ENCODE measurements around the gene LCN9.

The LCN9 gene

DNA sequence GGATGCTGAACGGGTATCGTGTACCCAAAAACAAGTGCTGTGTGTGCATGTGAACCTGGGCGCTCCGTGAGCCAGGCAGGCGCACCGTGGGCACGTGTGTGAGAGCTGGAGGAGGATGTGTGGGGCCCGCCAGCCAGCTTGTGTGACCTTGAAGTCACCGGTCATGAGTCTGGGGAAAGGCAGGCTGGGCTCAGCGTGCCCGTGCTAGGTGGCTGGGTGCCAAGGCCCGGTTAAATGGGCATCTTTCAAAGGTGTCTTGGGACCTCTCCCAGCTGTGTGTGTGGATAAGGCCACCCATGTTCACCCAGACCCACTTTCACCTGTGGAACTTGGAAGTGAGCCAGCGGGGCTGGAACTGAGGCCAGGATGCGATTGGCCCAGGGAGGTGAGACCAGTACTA lies 42.3 kb downstream of the LCN9 start:
- Histone ChIP-seq H3K4me1 (ENCODE audit: control insufficient read depth in 2 of 2, insufficient read depth in 2 of 2, low read length in 2 of 2) (no peaks in the 10 kb centered on the region), H3K27ac (ENCODE audit: low read depth in 2 of 2, low read length in 2 of 2) (no peak overlapping the region), H3K36me3 (ENCODE audit: control insufficient read depth in 2 of 2, insufficient read depth in 2 of 2, low read length in 2 of 2) (no peaks in the 10 kb centered on the region), H3K27me3 (ENCODE audit: control insufficient read depth in 2 of 2, insufficient read depth in 2 of 2, low read length in 2 of 2) (peaks cover 6 to 8% of the 10 kb centered on the region in 2 donors), H3K9me3 (ENCODE audit: control insufficient read depth in 2 of 2, low read length in 2 of 2) (no peaks in the 10 kb centered on the region), H3K4me3 (ENCODE audit: low read length in 2 of 2) (no peak overlapping the region), H3K9ac (ENCODE audit: low read depth in 1 of 2, low read length in 2 of 2) (no peak overlapping the region)

DNA sequence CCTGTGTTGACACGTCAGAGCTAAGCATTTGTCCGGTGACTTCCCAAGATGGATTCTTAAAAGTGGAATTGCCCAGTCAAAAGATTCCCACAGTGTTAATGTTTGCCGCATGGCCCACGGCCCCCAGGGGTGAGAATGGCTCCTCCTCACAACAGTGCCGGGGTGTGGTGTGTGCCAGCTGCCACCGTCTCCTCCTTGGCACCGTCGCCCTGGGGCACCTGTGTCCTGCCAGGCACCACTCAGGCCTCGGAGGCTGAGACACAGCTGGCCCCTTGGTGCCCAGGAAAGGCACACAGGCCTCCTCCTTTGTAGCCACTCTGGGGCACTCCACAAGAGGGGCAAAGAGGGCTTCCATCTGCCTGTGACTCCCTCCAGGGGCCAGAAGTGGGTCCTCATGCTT lies 43.2 kb downstream of the LCN9 start:
- Histone ChIP-seq H3K4me1 (ENCODE audit: control insufficient read depth in 2 of 2, insufficient read depth in 2 of 2, low read length in 2 of 2) (no peaks in the 10 kb centered on the region), H3K27ac (ENCODE audit: low read depth in 2 of 2, low read length in 2 of 2) (no peak overlapping the region), H3K4me3 (ENCODE audit: low read length in 2 of 2) (no peak overlapping the region), H3K36me3 (ENCODE audit: control insufficient read depth in 2 of 2, insufficient read depth in 2 of 2, low read length in 2 of 2) (no peaks in the 10 kb centered on the region), H3K27me3 (ENCODE audit: control insufficient read depth in 2 of 2, insufficient read depth in 2 of 2, low read length in 2 of 2) (peaks cover 6 to 8% of the 10 kb centered on the region in 2 donors), H3K9me3 (ENCODE audit: control insufficient read depth in 2 of 2, low read length in 2 of 2) (no peaks in the 10 kb centered on the region), H3K9ac (ENCODE audit: low read depth in 1 of 2, low read length in 2 of 2) (no peak overlapping the region)

DNA sequence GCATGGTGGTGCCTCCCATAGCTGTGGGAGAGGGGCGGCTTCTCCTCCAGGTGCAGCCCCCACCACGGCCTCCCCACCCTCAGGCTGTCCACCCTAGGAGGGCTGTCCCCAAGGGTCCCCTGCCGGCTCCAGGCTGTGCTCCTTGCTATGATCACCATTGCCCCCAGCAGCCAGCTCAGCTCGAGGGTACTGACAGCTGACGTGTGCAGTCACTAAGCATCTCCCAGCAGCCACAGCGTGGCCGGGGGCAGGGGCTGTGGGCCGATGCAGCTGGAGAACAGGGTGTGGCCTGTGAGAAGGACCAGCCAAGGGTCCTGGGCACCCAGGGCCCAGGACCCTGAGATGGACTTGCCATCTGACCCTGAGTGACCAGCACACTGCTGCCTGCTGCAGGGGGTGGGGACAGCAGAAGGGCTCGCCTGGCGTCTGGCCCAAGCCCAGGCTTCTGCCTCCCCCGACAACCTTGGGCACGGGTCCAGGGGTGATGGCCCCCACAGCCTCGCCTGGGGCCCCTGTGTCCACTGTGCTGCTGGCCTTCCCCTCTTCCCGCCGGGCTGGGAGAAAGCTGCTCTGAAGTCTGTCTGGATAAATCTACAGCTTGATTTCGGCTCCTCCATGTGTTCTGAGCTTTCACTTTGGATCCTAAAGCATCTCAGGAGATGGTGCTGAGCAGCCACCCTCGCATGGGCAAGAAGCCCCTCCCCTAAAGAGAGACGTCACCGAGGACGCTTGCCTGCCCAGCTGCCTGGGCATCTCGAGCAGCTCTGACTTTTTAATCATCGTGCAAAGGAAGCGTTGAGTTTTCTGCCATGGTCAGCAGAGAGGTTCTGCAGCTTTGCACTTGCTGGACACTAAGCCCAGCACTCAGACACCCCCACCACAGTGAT lies 44.4 kb downstream of the LCN9 start:
- Histone ChIP-seq H3K4me3 (ENCODE audit: low read length in 2 of 2) (no peak overlapping the region), H3K4me1 (ENCODE audit: control insufficient read depth in 2 of 2, insufficient read depth in 2 of 2, low read length in 2 of 2) (no peaks in the 10 kb centered on the region), H3K36me3 (ENCODE audit: control insufficient read depth in 2 of 2, insufficient read depth in 2 of 2, low read length in 2 of 2) (no peaks in the 10 kb centered on the region), H3K27me3 (ENCODE audit: control insufficient read depth in 2 of 2, insufficient read depth in 2 of 2, low read length in 2 of 2) (peaks cover 4 to 8% of the 10 kb centered on the region in 2 donors), H3K9ac (ENCODE audit: low read depth in 1 of 2, low read length in 2 of 2) (no peak overlapping the region), H3K9me3 (ENCODE audit: control insufficient read depth in 2 of 2, low read length in 2 of 2) (no peaks in the 10 kb centered on the region), H3K27ac (ENCODE audit: low read depth in 2 of 2, low read length in 2 of 2) (no peak overlapping the region)

DNA sequence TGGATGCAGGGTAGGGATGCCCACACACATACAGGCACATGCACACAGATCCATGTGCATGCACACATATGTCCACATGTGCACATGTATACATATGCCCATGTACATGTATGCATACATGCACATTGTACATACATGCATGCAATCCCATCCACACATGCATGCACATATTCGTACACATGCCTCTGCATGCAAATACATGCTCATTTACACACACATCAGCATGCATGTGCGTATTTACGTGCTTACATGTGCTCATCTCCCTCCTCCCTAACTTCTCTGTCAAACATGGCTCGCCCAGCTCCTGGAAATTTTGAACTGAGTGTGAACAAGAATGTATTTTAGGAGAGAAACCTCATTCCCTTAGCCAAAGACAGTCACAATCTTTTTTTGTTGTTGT lies 45.1 kb downstream of the LCN9 start:
- no peaks in the 10 kb centered on the region for H3K9me3 ChIP-seq (ENCODE audit: control insufficient read depth in 2 of 2, low read length in 2 of 2)
- no peaks in the 10 kb centered on the region for H3K4me1 ChIP-seq (ENCODE audit: control insufficient read depth in 2 of 2, insufficient read depth in 2 of 2, low read length in 2 of 2)
- no peak overlapping the region for H3K27ac ChIP-seq (ENCODE audit: low read depth in 2 of 2, low read length in 2 of 2)
- no peak overlapping the region for H3K4me3 ChIP-seq (ENCODE audit: low read length in 2 of 2)
- H3K27me3 ChIP-seq (ENCODE audit: control insufficient read depth in 2 of 2, insufficient read depth in 2 of 2, low read length in 2 of 2), result peaks cover 3 to 9% of the 10 kb centered on the region in 2 donors
- H3K36me3 ChIP-seq (ENCODE audit: control insufficient read depth in 2 of 2, insufficient read depth in 2 of 2, low read length in 2 of 2), result no peaks in the 10 kb centered on the region
- no peak overlapping the region for H3K9ac ChIP-seq (ENCODE audit: low read depth in 1 of 2, low read length in 2 of 2)

DNA sequence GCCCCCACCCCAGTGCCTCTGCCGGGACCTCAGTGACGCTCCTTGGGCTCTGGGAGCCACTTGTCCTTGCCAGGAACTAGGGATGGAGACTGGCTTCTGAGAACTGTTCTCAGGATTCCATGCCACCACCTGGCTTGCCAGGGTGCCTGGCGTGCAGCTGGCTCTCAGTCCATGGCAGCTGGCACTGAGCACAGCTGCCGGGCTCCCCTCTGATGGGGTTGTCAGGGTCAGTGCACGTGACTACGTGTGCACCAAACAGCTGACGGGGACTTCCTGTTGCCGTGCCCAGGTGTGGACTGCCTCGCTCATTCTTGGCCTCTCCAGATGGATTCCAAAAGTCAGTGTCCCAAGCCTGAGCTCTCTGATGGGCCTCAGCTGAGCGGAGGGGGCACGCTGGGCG lies 48.3 kb downstream of the LCN9 start:
- no peak overlapping the region for H3K9ac ChIP-seq (ENCODE audit: low read depth in 1 of 2, low read length in 2 of 2)
- no peak overlapping the region for H3K4me3 ChIP-seq (ENCODE audit: low read length in 2 of 2)
- H3K4me1 ChIP-seq (ENCODE audit: control insufficient read depth in 2 of 2, insufficient read depth in 2 of 2, low read length in 2 of 2), result no peaks in the 10 kb centered on the region
- no peak overlapping the region for H3K27ac ChIP-seq (ENCODE audit: low read depth in 2 of 2, low read length in 2 of 2)
- peaks cover 4 to 13% of the 10 kb centered on the region in 2 donors for H3K27me3 ChIP-seq (ENCODE audit: control insufficient read depth in 2 of 2, insufficient read depth in 2 of 2, low read length in 2 of 2)
- no peaks in the 10 kb centered on the region for H3K9me3 ChIP-seq (ENCODE audit: control insufficient read depth in 2 of 2, low read length in 2 of 2)
- no peaks in the 10 kb centered on the region for H3K36me3 ChIP-seq (ENCODE audit: control insufficient read depth in 2 of 2, insufficient read depth in 2 of 2, low read length in 2 of 2)

DNA sequence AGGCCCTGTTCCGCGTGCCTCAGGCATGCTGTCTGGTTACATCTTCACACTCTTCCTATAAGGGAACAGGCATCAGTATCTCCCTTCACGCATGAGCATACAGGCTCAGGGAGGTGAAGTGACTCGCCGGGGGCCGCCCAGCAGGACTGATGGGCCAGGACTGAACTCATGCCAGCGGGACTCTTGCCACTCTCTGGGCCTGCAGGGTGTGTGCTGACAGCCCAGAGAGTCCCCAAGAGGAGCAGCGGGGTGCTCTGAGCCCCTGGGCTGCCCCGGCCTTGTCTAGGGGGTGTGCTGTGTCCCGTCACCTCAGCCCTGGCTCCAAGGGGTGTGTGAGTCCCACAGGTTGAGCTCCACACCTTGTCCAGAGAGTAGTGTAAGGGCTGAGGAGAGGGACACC lies 48.8 kb downstream of the LCN9 start:
- Histone ChIP-seq H3K9me3 (ENCODE audit: control insufficient read depth in 2 of 2, low read length in 2 of 2) (no peaks in the 10 kb centered on the region), H3K27ac (ENCODE audit: low read depth in 2 of 2, low read length in 2 of 2) (no peak overlapping the region), H3K9ac (ENCODE audit: low read depth in 1 of 2, low read length in 2 of 2) (no peak overlapping the region), H3K4me3 (ENCODE audit: low read length in 2 of 2) (no peak overlapping the region), H3K36me3 (ENCODE audit: control insufficient read depth in 2 of 2, insufficient read depth in 2 of 2, low read length in 2 of 2) (no peaks in the 10 kb centered on the region), H3K27me3 (ENCODE audit: control insufficient read depth in 2 of 2, insufficient read depth in 2 of 2, low read length in 2 of 2) (peaks cover 4 to 13% of the 10 kb centered on the region in 2 donors), H3K4me1 (ENCODE audit: control insufficient read depth in 2 of 2, insufficient read depth in 2 of 2, low read length in 2 of 2) (no peaks in the 10 kb centered on the region)

DNA sequence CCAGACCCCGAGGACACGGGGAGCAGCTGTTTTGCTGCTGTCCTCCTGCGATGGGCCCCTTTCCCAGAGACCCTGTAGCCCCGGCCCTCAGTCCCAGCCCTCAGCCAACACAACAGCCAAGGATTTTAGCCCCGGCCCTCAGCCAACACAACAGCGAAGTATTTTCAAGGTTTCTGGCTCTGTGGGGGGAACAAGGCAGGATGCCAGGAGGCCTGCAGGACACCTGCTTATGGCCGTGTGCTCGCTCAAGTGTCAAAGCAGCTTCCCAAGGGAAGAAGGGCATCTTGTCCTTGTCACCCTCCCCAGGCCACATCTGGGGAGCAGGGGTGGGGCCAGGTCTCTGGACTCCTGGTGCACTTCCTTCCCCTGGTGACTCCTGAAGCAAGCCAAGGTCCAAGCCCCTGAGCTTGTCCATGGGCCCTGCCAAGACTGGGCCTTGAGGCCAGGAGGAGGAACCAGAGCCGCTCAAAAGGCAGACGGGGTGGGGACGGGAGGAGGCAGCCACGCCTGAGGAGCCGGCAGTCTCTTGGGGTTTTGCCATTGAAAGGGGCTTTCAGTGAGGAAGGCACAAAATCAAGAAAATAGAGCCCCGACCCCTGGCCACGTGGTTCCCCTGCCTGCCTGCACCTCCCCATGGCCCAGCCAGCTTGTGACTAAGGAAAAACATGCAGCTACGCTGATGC lies 49.6 kb downstream of the LCN9 start:
- Histone ChIP-seq H3K4me3 (ENCODE audit: low read length in 2 of 2) (no peak overlapping the region), H3K9me3 (ENCODE audit: control insufficient read depth in 2 of 2, low read length in 2 of 2) (no peaks in the 10 kb centered on the region), H3K4me1 (ENCODE audit: control insufficient read depth in 2 of 2, insufficient read depth in 2 of 2, low read length in 2 of 2) (no peaks in the 10 kb centered on the region), H3K36me3 (ENCODE audit: control insufficient read depth in 2 of 2, insufficient read depth in 2 of 2, low read length in 2 of 2) (no peaks in the 10 kb centered on the region), H3K27ac (ENCODE audit: low read depth in 2 of 2, low read length in 2 of 2) (no peak overlapping the region), H3K9ac (ENCODE audit: low read depth in 1 of 2, low read length in 2 of 2) (no peak overlapping the region), H3K27me3 (ENCODE audit: control insufficient read depth in 2 of 2, insufficient read depth in 2 of 2, low read length in 2 of 2) (peaks cover 4 to 13% of the 10 kb centered on the region in 2 donors)

DNA sequence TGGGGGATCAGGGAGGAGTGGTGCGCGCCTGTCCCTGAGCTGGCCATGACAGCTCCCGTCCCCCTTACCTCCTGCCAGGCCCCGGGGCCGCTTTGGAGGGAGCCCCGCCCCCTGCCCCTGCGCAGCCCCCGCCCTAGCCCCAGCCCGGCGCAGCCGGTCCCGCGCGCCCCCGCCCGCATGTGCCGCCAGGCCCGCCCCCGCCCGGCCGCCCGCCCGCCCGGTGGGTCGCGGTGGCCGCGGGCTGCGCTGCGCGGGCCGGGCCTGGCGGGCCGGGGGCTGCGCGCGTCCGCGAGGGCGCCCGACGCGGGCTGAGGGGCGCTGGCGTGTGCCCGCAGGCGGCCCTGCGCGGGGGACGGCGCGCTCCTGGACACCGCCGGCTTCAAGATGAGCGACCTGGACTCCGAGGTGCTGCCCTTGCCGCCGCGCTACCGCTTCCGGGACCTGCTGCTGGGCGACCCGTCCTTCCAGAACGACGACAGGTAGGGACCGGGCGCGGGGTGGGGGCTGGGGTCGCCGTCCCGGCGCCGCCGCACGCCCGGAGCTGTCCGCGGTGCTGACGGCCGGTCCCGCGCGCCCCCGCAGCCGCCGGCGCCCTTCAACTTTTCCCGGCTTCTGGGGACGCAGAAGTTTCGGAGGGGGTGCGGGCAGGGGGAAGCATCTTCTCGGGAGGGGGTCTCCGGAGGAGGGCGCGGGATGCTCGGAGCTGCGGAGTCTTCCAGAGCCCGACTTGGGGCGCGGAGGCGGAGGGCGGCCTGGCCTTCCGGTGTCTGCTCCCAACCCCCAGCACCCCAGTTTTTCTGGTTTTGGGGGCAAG lies 51.3 kb downstream of the LCN9 start:
- Histone ChIP-seq H3K36me3 (ENCODE audit: control insufficient read depth in 2 of 2, insufficient read depth in 2 of 2, low read length in 2 of 2) (no peaks in the 10 kb centered on the region), H3K27ac (ENCODE audit: low read depth in 2 of 2, low read length in 2 of 2) (no peak overlapping the region), H3K9ac (ENCODE audit: low read depth in 1 of 2, low read length in 2 of 2) (no peak overlapping the region), H3K4me1 (ENCODE audit: control insufficient read depth in 2 of 2, insufficient read depth in 2 of 2, low read length in 2 of 2) (no peaks in the 10 kb centered on the region), H3K9me3 (ENCODE audit: control insufficient read depth in 2 of 2, low read length in 2 of 2) (no peaks in the 10 kb centered on the region), H3K4me3 (ENCODE audit: low read length in 2 of 2) (no peak overlapping the region), H3K27me3 (ENCODE audit: control insufficient read depth in 2 of 2, insufficient read depth in 2 of 2, low read length in 2 of 2) (peaks cover 4 to 13% of the 10 kb centered on the region in 2 donors)

DNA sequence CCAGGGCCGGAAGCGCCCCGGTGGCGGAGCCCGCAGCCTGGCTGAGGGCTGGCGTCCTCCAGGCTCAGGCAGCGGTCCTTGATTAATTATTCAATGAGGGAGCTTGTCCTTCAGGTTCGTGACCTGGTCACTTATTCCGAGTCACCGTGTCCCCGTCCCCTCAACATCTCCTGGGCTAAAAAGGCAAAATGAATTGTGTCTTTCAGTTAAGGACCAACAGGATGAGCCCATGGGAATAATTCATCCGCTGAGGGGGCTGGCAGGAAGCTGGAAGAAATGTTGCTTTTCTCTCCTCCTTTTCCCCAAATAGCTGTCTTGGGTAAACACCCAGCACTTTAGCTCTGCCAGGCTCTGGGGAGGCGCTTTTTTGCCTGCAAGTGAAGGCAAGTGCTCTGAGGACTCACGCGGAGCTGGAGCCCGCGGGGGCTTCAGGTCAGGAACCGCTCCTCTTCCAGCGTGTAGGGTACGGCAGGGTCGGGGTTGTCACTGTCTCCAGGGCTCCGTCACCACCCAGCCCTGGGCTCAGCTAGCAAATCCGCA lies 52.0 kb downstream of the LCN9 start:
- Histone ChIP-seq H3K4me1 (ENCODE audit: control insufficient read depth in 2 of 2, insufficient read depth in 2 of 2, low read length in 2 of 2) (no peaks in the 10 kb centered on the region), H3K9ac (ENCODE audit: low read depth in 1 of 2, low read length in 2 of 2) (no peak overlapping the region), H3K4me3 (ENCODE audit: low read length in 2 of 2) (no peak overlapping the region), H3K9me3 (ENCODE audit: control insufficient read depth in 2 of 2, low read length in 2 of 2) (no peaks in the 10 kb centered on the region), H3K27me3 (ENCODE audit: control insufficient read depth in 2 of 2, insufficient read depth in 2 of 2, low read length in 2 of 2) (peaks cover 4 to 13% of the 10 kb centered on the region in 2 donors), H3K36me3 (ENCODE audit: control insufficient read depth in 2 of 2, insufficient read depth in 2 of 2, low read length in 2 of 2) (no peaks in the 10 kb centered on the region), H3K27ac (ENCODE audit: low read depth in 2 of 2, low read length in 2 of 2) (no peak overlapping the region)

Measured in mucosa of rectum (tissue), 2 donors.